HG03442 (cell line): ENCODE data around the gene CFAP97.
"Not testable (repeated sequence)": the region's sequence is repeated elsewhere in the genome, so short reads cannot be mapped to it uniquely, and the experiment has no call there.

Experiments used
- ATAC-seq: cut with Tn5 transposase; IDR thresholded peaks from one replicate; pipeline ENCODE4 v1.9.1; 2021; ENCODE audit warnings: mild to moderate bottlenecking, moderate library complexity; ENCODE audit not compliant: unreplicated experiment

CFAP97 gene

GRCh38 chr4:185201977-185202962, 1.5 kb downstream of the CFAP97 start:
- no peak for ATAC-seq

- not testable (repeated sequence) for ATAC-seq
These were observed 5.6 kb downstream of the CFAP97 start for GRCh38 chr4:185198189-185198588.

- no peak for ATAC-seq
These were observed 7.4 kb downstream of the CFAP97 start for GRCh38 chr4:185196437-185196836.

GRCh38 chr4:185194924-185195888, 8.6 kb downstream of the CFAP97 start:
- ATAC-seq, result no peak

- ATAC-seq, result peak; percentile 85
These were observed 11.7 kb downstream of the CFAP97 start for GRCh38 chr4:185192059-185192458.

GRCh38 chr4:185190306-185190856, 13.4 kb downstream of the CFAP97 start:
- ATAC-seq, result no peak

GRCh38 chr4:185189606-185190305, 14.0 kb downstream of the CFAP97 start:
- ATAC-seq, result no peak

DNA sequence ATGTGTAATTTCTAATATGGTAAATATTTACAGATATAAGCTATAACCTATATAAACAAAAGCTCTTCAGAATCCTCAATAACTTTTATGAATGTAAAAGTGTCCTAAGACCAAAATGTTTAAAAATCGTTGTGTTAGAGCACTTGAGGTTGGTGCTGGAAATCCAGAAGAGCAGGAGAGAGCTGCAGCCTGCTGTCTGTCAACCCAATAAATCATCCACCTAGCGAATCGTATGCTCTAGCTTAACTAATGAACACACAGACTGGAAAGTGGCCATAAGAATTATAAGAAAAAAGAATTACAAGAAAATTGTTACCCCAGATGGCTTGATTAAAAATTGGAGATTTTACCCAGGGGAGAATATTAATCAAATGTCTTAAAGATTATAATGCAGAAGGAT, 17.0 kb downstream of the CFAP97 start:
- ATAC-seq, result no peak

DNA sequence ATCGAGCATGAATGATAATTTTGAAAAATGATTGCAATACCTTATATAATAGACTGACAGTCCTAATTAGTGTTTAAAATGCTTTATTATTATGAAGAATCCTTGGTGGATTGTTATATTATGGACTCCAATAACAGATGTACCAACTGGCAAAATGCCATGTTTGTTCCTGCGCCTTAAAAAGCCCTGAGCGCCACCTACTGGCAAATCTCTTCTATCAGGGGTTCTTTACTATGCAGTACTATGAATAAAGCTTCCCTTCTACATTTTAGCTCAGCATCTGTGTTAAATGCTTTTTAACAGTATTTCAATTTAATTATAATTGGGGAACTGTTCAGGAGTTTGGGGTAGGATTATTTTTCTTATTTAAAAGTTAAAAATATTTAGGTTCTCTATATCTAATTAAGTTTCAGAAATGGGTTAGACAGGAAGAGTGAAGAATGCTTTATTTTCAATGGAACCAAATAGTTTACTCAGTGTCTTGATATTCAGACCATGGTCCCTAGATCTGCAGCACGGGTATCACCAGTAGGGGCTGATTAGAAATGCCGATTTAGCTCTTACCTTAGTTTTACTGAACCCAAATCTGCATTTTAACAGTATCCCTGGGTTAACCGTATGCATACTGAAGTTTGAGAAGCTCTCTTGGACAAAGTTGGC, 20.0 kb downstream of the CFAP97 start:
- peak; percentile 52 for ATAC-seq

DNA sequence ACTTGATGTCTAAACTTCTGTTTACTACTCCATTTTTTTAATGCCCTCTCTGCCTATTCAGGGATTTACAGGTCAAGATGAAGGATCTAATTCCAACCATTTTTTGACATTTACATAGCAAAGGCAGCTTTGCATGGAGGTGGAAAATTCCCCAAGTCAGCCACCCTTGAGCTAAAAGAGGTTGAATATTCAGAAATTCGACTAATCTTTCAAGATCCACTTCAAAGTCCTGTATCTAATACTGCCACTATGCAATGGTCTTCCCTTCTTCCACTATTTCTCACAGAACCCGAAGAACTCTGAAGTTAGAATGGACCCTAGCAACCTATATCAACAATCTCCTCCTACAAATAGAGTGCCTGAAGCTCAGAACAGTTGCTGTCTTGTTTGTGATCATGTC, 21.6 kb downstream of the CFAP97 start:
- ATAC-seq, result no peak

GRCh38 chr4:185179488-185179887, 24.3 kb downstream of the CFAP97 start:
- ATAC-seq, result no peak

DNA sequence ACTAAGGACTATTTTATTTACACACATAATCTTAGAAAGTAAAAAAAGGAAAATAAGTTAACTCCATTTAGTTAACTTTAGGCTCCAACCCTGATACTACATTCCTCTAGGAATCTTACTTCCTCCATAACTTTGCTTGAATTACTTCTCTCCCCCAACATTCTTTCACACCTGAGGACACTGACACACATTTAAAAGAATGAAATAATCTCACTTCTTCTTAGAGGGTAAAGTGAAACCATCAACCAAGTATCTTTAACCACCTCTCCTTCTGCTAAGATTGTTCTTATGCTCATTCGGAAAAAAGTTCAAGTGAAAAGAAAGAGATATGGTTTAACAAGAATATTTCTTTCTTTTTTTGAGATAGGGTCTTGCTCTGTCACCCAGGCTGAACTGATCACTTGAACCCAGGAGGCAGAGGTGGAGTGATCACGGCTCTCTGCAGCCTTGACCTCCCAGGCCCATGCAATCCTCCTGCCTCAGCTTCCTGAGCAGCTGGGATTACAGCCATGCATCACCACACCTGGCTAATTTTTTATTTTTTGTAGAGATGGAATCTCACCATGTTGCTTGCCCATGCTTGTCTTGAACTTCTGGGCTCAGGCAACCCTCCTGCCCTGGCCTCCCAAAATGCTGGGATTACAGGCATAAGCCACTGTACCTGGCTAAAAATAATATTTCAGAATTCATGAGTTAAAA, 32.3 kb downstream of the CFAP97 start:
- peak; percentile 64 for ATAC-seq

- no peak for ATAC-seq
These were observed 36.6 kb downstream of the CFAP97 start for GRCh38 chr4:185167234-185167633.

- peak; percentile 98 for ATAC-seq
These were observed 38.2 kb downstream of the CFAP97 start for GRCh38 chr4:185165605-185166063.

- ATAC-seq, result no peak
These were observed 52.5 kb downstream of the CFAP97 start for GRCh38 chr4:185151296-185151695.

GRCh38 chr4:185149392-185149791, 54.4 kb downstream of the CFAP97 start:
- no peak for ATAC-seq

GRCh38 chr4:185145572-185145971, 58.2 kb downstream of the CFAP97 start:
- no peak for ATAC-seq

DNA sequence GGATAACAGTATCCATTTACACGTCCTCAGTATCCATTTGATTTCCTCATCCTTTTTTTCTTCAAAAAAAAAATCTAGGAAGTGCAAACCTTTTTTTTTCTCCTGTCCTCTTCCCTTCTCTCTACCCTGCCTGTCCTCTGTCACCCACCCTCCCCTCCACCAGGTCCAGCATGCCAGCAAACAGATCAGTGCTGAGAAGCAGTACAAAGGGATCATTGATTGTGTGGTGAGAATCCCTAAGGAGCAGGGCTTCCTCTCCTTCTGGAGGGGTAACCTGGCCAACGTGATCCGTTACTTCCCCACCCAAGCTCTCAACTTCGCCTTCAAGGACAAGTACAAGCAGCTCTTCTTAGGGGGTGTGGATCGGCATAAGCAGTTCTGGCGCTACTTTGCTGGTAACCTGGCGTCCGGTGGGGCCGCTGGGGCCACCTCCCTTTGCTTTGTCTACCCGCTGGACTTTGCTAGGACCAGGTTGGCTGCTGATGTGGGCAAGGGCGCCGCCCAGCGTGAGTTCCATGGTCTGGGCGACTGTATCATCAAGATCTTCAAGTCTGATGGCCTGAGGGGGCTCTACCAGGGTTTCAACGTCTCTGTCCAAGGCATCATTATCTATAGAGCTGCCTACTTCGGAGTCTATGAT, 59.1 kb downstream of the CFAP97 start:
- ATAC-seq, result no peak

DNA sequence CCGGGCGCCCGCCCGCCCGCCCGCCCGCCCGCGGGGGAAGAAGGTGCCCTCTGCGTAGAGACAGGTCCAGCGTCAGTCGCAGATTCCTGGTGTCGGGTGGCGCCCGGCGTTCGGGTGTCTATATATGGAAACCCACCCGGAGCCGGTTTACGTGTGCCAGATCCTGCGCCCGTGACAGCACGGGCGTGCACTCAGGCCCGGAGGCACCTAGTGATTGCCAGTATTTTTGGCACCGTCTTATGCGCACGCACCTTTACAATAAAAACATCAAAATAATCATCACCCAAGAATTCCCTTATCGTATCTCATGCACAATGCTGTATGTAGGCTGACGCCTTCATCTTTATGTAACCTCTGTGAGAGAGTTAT, 60.2 kb downstream of the CFAP97 start:
- ATAC-seq, result peak; percentile 17
